Smooth muscle cell (in vitro differentiated cells): Measurements from ENCODE around the gene PBX3. TPM values are rescaled to one million over a fixed set of nuclear protein-coding genes. Genes with fewer than 3 reads are reported as not detected.

Experiments used
- DNase-seq: peaks from one replicate; lab custom pipeline; 2025; ENCODE audit not compliant: unreplicated experiment; lab: John Stamatoyannopoulos, UW
- H2AFZ ChIP-seq: fragments of 200-600 bp; sonication (generic); 2 replicates; pipeline ENCODE4 v1.6.0; 2016; ENCODE audit warnings: antibody characterized with exemption, low read depth, mild to moderate bottlenecking
- H3F3A ChIP-seq: fragments of 200-600 bp; sonication (generic); 2 replicates; pipeline ENCODE4 v1.6.0; 2017; ENCODE audit warnings: antibody characterized with exemption, low read depth
- H3K27ac ChIP-seq: fragments of 200-600 bp; sonication (generic); 2 replicates; pipeline ENCODE4 v1.5.1; 2016; ENCODE audit warnings: low read depth, mild to moderate bottlenecking
- H3K27me3 ChIP-seq: fragments of 200-600 bp; sonication (generic); 2 replicates; pipeline ENCODE4 v1.6.1; 2016; ENCODE audit warnings: low read depth, mild to moderate bottlenecking
- H3K36me3 ChIP-seq: fragments of 200-600 bp; sonication (generic); 2 replicates; pipeline ENCODE4 v1.5.1; 2016; ENCODE audit warnings: low read depth
- H3K4me1 ChIP-seq: fragments of 200-600 bp; sonication (generic); 2 replicates; pipeline ENCODE4 v1.5.1; 2016; ENCODE audit warnings: low read depth
- H3K4me2 ChIP-seq: fragments of 200-600 bp; sonication (generic); 2 replicates; pipeline ENCODE4 v1.6.0; 2016; ENCODE audit warnings: mild to moderate bottlenecking
- H3K4me3 ChIP-seq: fragments of 200-600 bp; sonication (generic); 2 replicates; pipeline ENCODE4 v1.5.1; 2016; ENCODE audit warnings: mild to moderate bottlenecking
- H3K79me2 ChIP-seq: fragments of 200-600 bp; sonication (generic); 2 replicates; pipeline ENCODE4 v1.6.0; 2016; ENCODE audit warnings: low read depth, mild to moderate bottlenecking
- H3K9ac ChIP-seq: fragments of 200-600 bp; sonication (generic); 2 replicates; pipeline ENCODE4 v1.6.0; 2016; ENCODE audit warnings: low read depth
- H3K9me3 ChIP-seq: fragments of 200-600 bp; sonication (generic); replicated peaks from 2 replicates; pipeline ENCODE4 v1.5.1; 2016; ENCODE audit warnings: low read depth
- H4K20me1 ChIP-seq: fragments of 200-600 bp; sonication (generic); 2 replicates; pipeline ENCODE4 v1.6.0; 2016; ENCODE audit warnings: low read depth
- WGBS: methylation state at CpG from one replicate; pipeline ENCODE4 v1.1.7; 2016; ENCODE audit warnings: low lambda C conversion rate; 5-methylcytosine and 5-hydroxymethylcytosine counted together
- polyA plus RNA-seq: library from polyadenylated mRNA; unstranded; fragments of >200 nt; fragmentation: Nextera tagmentation; extraction: Ambion mirVana; gene quantifications from 2 replicates; pipeline ENCODE4 v1.2.1, GENCODE V29; 2016
- total RNA-seq: library from RNA; depleted of rRNA; stranded (reverse); fragments of >200 nt; gene quantifications from 2 replicates; pipeline ENCODE4 v1.2.3, GENCODE V29; 2014
- TF ChIP-seq, protein P1 (sequence below): fragments of 200-600 bp; sonication (generic); IDR thresholded peaks from 2 replicates; pipeline ENCODE4 v1.5.1; 2017; ENCODE audit warnings: borderline replicate concordance, mild to moderate bottlenecking, antibody characterized with exemption; ENCODE audit not compliant: insufficient read depth, poor library complexity, severe bottlenecking

Gene PBX3
- total and polyA plus RNA-seq, 2 experiments from 2014 or later = 15.3 to 34.6 TPM

DNA sequence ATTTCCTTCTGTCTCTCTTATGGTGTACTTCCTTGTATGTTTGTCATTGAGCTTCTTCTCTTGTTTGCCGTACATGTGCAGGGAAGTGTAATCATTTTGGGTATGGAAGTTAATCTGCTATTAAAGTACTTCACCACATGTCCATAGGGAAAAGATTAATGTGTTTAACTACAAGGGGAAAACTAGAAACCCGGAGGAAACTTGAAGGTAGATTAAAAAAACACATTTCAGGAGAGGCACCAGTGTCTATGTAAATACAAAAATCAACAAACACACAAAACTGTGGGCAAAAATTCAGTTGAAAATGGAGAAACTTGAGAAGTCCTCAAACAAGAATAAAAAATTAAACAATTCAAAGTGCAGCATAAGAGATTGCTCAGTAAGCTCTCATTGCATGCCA, 166.4 kb downstream of the PBX3 start:
- H3F3A ChIP-seq = no peaks in the 10 kb centered on the region
- H3K4me2 ChIP-seq = no peak overlapping the region
- no peak overlapping the region for H2AFZ ChIP-seq
- WGBS = 86% methylated on average over 2 of the region's 2 CpGs
- H3K9ac ChIP-seq = no peak overlapping the region
- no peaks in the 10 kb centered on the region for H3K79me2 ChIP-seq
- no peak overlapping the region for H3K4me3 ChIP-seq
- DNase-seq = no peak
- peaks cover 23% of the 10 kb centered on the region for H4K20me1 ChIP-seq
- H3K27me3 ChIP-seq = no peaks in the 10 kb centered on the region
- TF ChIP-seq, protein P1, sequence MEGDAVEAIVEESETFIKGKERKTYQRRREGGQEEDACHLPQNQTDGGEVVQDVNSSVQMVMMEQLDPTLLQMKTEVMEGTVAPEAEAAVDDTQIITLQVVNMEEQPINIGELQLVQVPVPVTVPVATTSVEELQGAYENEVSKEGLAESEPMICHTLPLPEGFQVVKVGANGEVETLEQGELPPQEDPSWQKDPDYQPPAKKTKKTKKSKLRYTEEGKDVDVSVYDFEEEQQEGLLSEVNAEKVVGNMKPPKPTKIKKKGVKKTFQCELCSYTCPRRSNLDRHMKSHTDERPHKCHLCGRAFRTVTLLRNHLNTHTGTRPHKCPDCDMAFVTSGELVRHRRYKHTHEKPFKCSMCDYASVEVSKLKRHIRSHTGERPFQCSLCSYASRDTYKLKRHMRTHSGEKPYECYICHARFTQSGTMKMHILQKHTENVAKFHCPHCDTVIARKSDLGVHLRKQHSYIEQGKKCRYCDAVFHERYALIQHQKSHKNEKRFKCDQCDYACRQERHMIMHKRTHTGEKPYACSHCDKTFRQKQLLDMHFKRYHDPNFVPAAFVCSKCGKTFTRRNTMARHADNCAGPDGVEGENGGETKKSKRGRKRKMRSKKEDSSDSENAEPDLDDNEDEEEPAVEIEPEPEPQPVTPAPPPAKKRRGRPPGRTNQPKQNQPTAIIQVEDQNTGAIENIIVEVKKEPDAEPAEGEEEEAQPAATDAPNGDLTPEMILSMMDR = no peak
- H3K36me3 ChIP-seq = no peaks in the 10 kb centered on the region
- peaks cover 10% of the 10 kb centered on the region for H3K4me1 ChIP-seq
- no peak overlapping the region for H3K27ac ChIP-seq
- no peaks in the 10 kb centered on the region for H3K9me3 ChIP-seq

DNA sequence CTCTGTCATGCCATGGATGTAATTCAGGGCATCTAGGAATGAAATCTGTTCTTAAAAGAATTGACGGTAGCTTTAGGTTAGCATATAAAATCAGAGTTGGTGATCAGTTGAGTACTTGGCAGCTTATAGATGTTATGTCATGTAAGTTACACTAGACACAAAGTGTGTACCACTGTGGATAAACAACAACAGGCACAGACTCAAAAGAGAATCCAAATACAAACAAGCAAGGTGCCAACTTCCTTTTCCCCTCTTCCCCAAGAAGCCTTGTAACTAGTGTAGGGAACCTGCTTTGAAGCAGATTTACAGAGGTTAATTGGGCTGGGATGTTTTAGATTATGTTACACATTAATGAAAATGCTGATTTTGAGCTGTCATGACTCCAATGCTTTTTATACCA, 167.2 kb downstream of the PBX3 start:
- TF ChIP-seq, protein P1 = no peak
- Histone ChIP-seq H3K9me3 (no peaks in the 10 kb centered on the region), H3K4me3 (no peak overlapping the region), H3K9ac (no peak overlapping the region), H3K27me3 (no peaks in the 10 kb centered on the region), H3K27ac (no peak overlapping the region), H3K79me2 (no peaks in the 10 kb centered on the region), H2AFZ (no peak overlapping the region), H3K4me2 (no peak overlapping the region), H3K36me3 (no peaks in the 10 kb centered on the region), H3K4me1 (peaks cover 10% of the 10 kb centered on the region), H3F3A (no peaks in the 10 kb centered on the region), H4K20me1 (peaks cover 23% of the 10 kb centered on the region)
- WGBS = 96% methylated on average over 1 of the region's 1 CpG
- no peak for DNase-seq

DNA sequence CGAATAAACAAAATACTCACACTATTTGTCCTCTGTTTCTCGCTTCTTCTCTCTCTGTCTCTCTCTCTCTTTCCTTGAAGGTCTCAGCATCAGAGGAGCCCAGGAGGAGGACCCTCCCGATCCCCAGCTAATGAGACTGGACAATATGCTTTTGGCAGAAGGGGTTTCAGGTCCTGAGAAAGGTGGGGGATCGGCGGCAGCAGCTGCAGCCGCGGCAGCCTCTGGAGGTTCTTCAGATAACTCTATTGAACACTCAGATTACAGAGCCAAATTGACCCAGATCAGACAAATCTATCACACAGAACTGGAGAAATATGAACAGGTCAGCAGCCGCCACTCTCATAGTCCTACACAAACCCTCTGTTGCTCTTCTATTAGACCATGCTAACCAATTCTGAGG, 168.4 kb downstream of the PBX3 start:
- no peak overlapping the region for H3K4me2 ChIP-seq
- H3K9me3 ChIP-seq = no peaks in the 10 kb centered on the region
- H3K27ac ChIP-seq = no peak overlapping the region
- H3K27me3 ChIP-seq = no peaks in the 10 kb centered on the region
- no peak overlapping the region for H2AFZ ChIP-seq
- WGBS = 97% methylated on average over 8 of the region's 8 CpGs
- no peaks in the 10 kb centered on the region for H3K36me3 ChIP-seq
- no peak overlapping the region for H3K9ac ChIP-seq
- no peak for DNase-seq
- no peaks in the 10 kb centered on the region for H3K79me2 ChIP-seq
- no peaks in the 10 kb centered on the region for H3F3A ChIP-seq
- no peak overlapping the region for H3K4me3 ChIP-seq
- TF ChIP-seq, protein P1 = no peak
- peaks cover 10% of the 10 kb centered on the region for H3K4me1 ChIP-seq
- H4K20me1 ChIP-seq = peaks cover 18% of the 10 kb centered on the region

DNA sequence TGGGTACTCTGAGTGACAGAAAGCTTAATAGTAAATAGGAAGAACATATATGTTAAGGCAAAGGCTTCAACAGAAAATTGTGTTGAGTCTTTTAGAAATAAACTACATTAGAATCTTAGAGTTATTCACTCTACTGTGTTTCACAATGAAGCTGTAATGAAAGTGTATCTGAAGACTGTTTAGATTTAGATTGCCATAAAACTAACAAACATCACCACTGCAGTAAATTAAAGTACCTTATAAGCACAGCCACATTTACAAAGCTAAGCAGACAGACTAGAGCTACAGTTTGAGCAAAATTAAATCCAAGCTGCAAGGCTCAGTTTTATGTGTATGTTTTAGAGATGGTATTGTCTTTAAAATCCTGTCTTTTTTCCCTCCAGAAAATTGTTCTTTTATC, 172.4 kb downstream of the PBX3 start:
- no peak for DNase-seq
- Histone ChIP-seq H3K4me3 (no peak overlapping the region), H3K27me3 (no peaks in the 10 kb centered on the region)

More for the DNA sequence above, 172.4 kb downstream of the PBX3 start:
- Histone ChIP-seq H2AFZ (no peak overlapping the region), H3K36me3 (no peaks in the 10 kb centered on the region), H3F3A (no peaks in the 10 kb centered on the region), H3K4me1 (no peaks in the 10 kb centered on the region), H3K4me2 (no peak overlapping the region), H3K79me2 (no peaks in the 10 kb centered on the region), H3K9ac (no peak overlapping the region), H3K9me3 (no peaks in the 10 kb centered on the region), H3K27ac (no peak overlapping the region), H4K20me1 (no peaks in the 10 kb centered on the region)
- TF ChIP-seq, protein P1 = no peak
